ENCODE data around the gene ELK4. TPM values are rescaled to one million over a fixed set of nuclear protein-coding genes. Genes with fewer than 3 reads are reported as not detected.

ELK4 gene
- total and polyA plus RNA-seq, 2 of the 13 experiments (the other 11 are each of a cell fraction or from before 2014, with no cell fraction given): 8.3 to 13.1 TPM

GRCh38 chr1:205596876-205597275, 34.9 kb downstream of the ELK4 start:
- in situ Hi-C loops (cut with HindIII; ENCODE audit: extremely low pct_ligation_motif_present, low pct_unique_long_range_greater_than_20kb) (no loop called here), intact Hi-C loops (cut with micrococcal nuclease; ENCODE audit: unreplicated experiment) (no loop called here)
- TF ChIP-seq FOXA1 (IDR thresholded peaks at IDR 0.05) (no peak), FOXA1 (CRISPR knock-in tag; IDR thresholded peaks at IDR 0.05) (no peak), NFIC (IDR thresholded peaks at IDR 0.05; ENCODE audit: low read length) (no peak), SIX4 (CRISPR knock-in tag; IDR thresholded peaks at IDR 0.05) (no peak), KLF11 (CRISPR knock-in tag; IDR thresholded peaks at IDR 0.05) (no peak), ZNF747 (CRISPR knock-in tag; IDR thresholded peaks at IDR 0.05; ENCODE audit: borderline replicate concordance) (no peak), ARHGAP35 (CRISPR knock-in tag; IDR thresholded peaks at IDR 0.05; ENCODE audit: borderline replicate concordance) (no peak), ZNF550 (CRISPR knock-in tag; IDR thresholded peaks at IDR 0.05; ENCODE audit: borderline replicate concordance) (no peak), ZNF17 (CRISPR knock-in tag; IDR thresholded peaks at IDR 0.05) (no peak), KMT2B (CRISPR knock-in tag; IDR thresholded peaks at IDR 0.05) (no peak), ZNF556 (CRISPR knock-in tag; IDR thresholded peaks at IDR 0.05; ENCODE audit: borderline replicate concordance) (no peak), ZBED4 (CRISPR knock-in tag; IDR thresholded peaks at IDR 0.05; ENCODE audit: borderline replicate concordance) (no peak), NBN (conservative IDR thresholded peaks at IDR 0.05) (no peak), ZBTB7B (CRISPR knock-in tag; IDR thresholded peaks at IDR 0.05) (no peak), MBNL3 (CRISPR knock-in tag; conservative IDR thresholded peaks at IDR 0.05) (no peak), TRAFD1 (CRISPR knock-in tag; IDR thresholded peaks at IDR 0.05; ENCODE audit: borderline replicate concordance) (no peak), ZNF143 (CRISPR knock-in tag; IDR thresholded peaks at IDR 0.05) (no peak), ERF (CRISPR knock-in tag; IDR thresholded peaks at IDR 0.05) (no peak), TFE3 (CRISPR knock-in tag; IDR thresholded peaks at IDR 0.05) (no peak)
- no peak overlapping the region for H2AFZ ChIP-seq (ENCODE audit: low read length)
- H3K79me2 ChIP-seq (ENCODE audit: insufficient read depth, low read length): no peaks in the 10 kb centered on the region
- FAIRE-seq (no peak), DNase-seq (ENCODE audit: low spot score) (no peak), ATAC-seq (no peak)
- no TSS peak for BruUV-seq (replicated peaks)
- no peak overlapping the region for H3K4me3 ChIP-seq (replicated peaks in 1 of 3; ENCODE audit: insufficient read depth in 1 of 3, low read depth in 2 of 3, low read length in 3 of 3)
- POLR2A ChIA-PET: no interaction called here
- peaks cover 24% of the 10 kb centered on the region for H3K4me1 ChIP-seq (ENCODE audit: insufficient read depth, low read length)
- 100% methylated on average over 3 of the region's 3 CpGs for WGBS (ENCODE audit: low lambda C conversion rate)
- no peaks in the 10 kb centered on the region for H3K27me3 ChIP-seq (ENCODE audit: control insufficient read depth in 1 of 2, insufficient read depth in 2 of 2, low read length in 2 of 2)
- H3K4me2 ChIP-seq (ENCODE audit: low read depth, low read length): no peak overlapping the region
- peaks cover 7 to 9% of the 10 kb centered on the region in 2 experiments; a peak in 3 of 5 replicates for H3K36me3 ChIP-seq (replicated peaks in 1 of 2; ENCODE audit: control insufficient read depth in 1 of 2, insufficient read depth in 2 of 2, low read length in 2 of 2)
- no peaks in the 10 kb centered on the region for H3K9me3 ChIP-seq (ENCODE audit: low read length)
- H3K9ac ChIP-seq (ENCODE audit: insufficient read depth, low read depth, low read length): no peak overlapping the region
- CTCF ChIA-PET (ENCODE audit: low intra/inter-chr PET ratio, low total read pairs): no interaction called here
- H3K27ac ChIP-seq (ENCODE audit: extremely low read length, insufficient read depth, low read length): no peak overlapping the region
- H4K20me1 ChIP-seq (ENCODE audit: insufficient read depth, low read length): no peaks in the 10 kb centered on the region
